Liver (tissue), 9 donors: ENCODE data around the gene CST7. TPM values are rescaled to one million over a fixed set of nuclear protein-coding genes. Genes with fewer than 3 reads are reported as not detected.

Source experiments
- DNase-seq: peaks from one replicate; pipeline ENCODE4 v3.0.0-alpha.2; 2017; ENCODE audit warnings: low spot score
- H3K27ac ChIP-seq, 2 donors: one replicate each; pipeline ENCODE4 v1.7.0; 2013; ENCODE audit warnings: inconsistent platforms in 2 of 2, low read length in 2 of 2, control low read depth in 1 of 2, low read depth in 1 of 2, mild to moderate bottlenecking in 1 of 2
- H3K27me3 ChIP-seq, 4 donors: one replicate each; pipeline versions ENCODE4 v1.6.1 to v1.7.0; 2013; ENCODE audit warnings: low read length in 3 of 4, inconsistent platforms in 1 of 4, mild to moderate bottlenecking in 1 of 4, moderate library complexity in 1 of 4; ENCODE audit not compliant: control insufficient read depth in 4 of 4, insufficient read depth in 4 of 4
- H3K36me3 ChIP-seq, 4 donors: one replicate each; pipeline versions ENCODE4 v1.6.1 to v1.7.0; 2013; ENCODE audit warnings: low read length in 3 of 4, mild to moderate bottlenecking in 3 of 4, low read depth in 1 of 4, moderate library complexity in 1 of 4; ENCODE audit not compliant: control insufficient read depth in 4 of 4, insufficient read depth in 3 of 4
- H3K4me1 ChIP-seq, 4 donors: one replicate each; pipeline versions ENCODE4 v1.6.1 to v1.7.0; 2013; ENCODE audit warnings: low read length in 3 of 4, mild to moderate bottlenecking in 3 of 4, moderate library complexity in 1 of 4; ENCODE audit not compliant: control insufficient read depth in 4 of 4, insufficient read depth in 4 of 4
- H3K4me3 ChIP-seq, 3 donors: one replicate each; pipeline versions ENCODE4 v1.6.1 to v1.7.0; 2013; ENCODE audit warnings: low read length in 3 of 3, control low read depth in 1 of 3, low read depth in 1 of 3, mild to moderate bottlenecking in 1 of 3
- H3K9ac ChIP-seq, 2 donors: one replicate each; pipeline ENCODE4 v1.7.0; 2013; ENCODE audit warnings: low read length in 2 of 2, mild to moderate bottlenecking in 2 of 2, moderate library complexity in 2 of 2, control low read depth in 1 of 2, low read depth in 1 of 2
- H3K9me3 ChIP-seq, 4 donors: one replicate each; pipeline versions ENCODE4 v1.6.1 to v1.7.0; 2013; ENCODE audit warnings: low read length in 3 of 4; ENCODE audit not compliant: control insufficient read depth in 4 of 4
- CTCF ChIP-seq: fragments of 150-350 bp; IDR thresholded peaks from 2 replicates; pipeline ENCODE4 v1.5.1; 2017; ENCODE audit warnings: improper control_type of control experiment, low read depth, low read length; ENCODE audit not compliant: missing input control
- EGR1 ChIP-seq, 2 donors: IDR thresholded peaks; 2 replicates each; pipeline ENCODE4 v1.6.1; 2016 to 2018; ENCODE audit warnings: antibody characterized with exemption in 2 of 2, low read depth in 2 of 2
- FOXA1 ChIP-seq: IDR thresholded peaks from 2 replicates; pipeline ENCODE4 v1.6.1; 2016; ENCODE audit warnings: antibody characterized with exemption
- FOXA2 ChIP-seq: IDR thresholded peaks from 2 replicates; pipeline ENCODE4 v1.6.1; 2016; ENCODE audit warnings: antibody characterized with exemption
- GABPA ChIP-seq, 2 donors: IDR thresholded peaks in 1 of 2; conservative IDR thresholded peaks in 1 of 2; 2 replicates each; pipeline ENCODE4 v1.6.1; 2016; ENCODE audit warnings: antibody characterized with exemption in 2 of 2, mild to moderate bottlenecking in 1 of 2, moderate library complexity in 1 of 2
- HNF4A ChIP-seq, 2 donors: conservative IDR thresholded peaks; 2 replicates each; pipeline ENCODE4 v1.6.1; 2016; ENCODE audit warnings: antibody characterized with exemption in 2 of 2, mild to moderate bottlenecking in 2 of 2
- HNF4G ChIP-seq: IDR thresholded peaks from 2 replicates; pipeline ENCODE4 v1.6.1; 2016; ENCODE audit warnings: antibody characterized with exemption
- JUND ChIP-seq, 2 donors: IDR thresholded peaks; 2 replicates each; pipeline ENCODE4 v1.6.1; 2016; ENCODE audit warnings: antibody characterized with exemption in 2 of 2
- NR2F2 ChIP-seq: IDR thresholded peaks from 2 replicates; pipeline ENCODE4 v1.6.1; 2016; ENCODE audit warnings: antibody characterized with exemption
- RAD21 ChIP-seq, 2 donors: IDR thresholded peaks; 2 replicates each; pipeline ENCODE4 v1.6.1; 2016; ENCODE audit warnings: antibody characterized with exemption in 2 of 2, mild to moderate bottlenecking in 2 of 2
- RXRA ChIP-seq, 2 donors: IDR thresholded peaks; 2 replicates each; pipeline ENCODE4 v1.6.1; 2017 to 2018; ENCODE audit warnings: antibody characterized with exemption in 2 of 2, mild to moderate bottlenecking in 1 of 2
- SP1 ChIP-seq: IDR thresholded peaks from 2 replicates; pipeline ENCODE4 v1.6.1; 2018; ENCODE audit warnings: antibody characterized with exemption, mild to moderate bottlenecking
- TAF1 ChIP-seq: conservative IDR thresholded peaks from 2 replicates; pipeline ENCODE4 v1.6.1; 2016; ENCODE audit warnings: antibody characterized with exemption, mild to moderate bottlenecking
- YY1 ChIP-seq: IDR thresholded peaks from 2 replicates; pipeline ENCODE4 v1.6.1; 2016; ENCODE audit warnings: antibody characterized with exemption, mild to moderate bottlenecking
- ZBTB33 ChIP-seq: IDR thresholded peaks from 2 replicates; pipeline ENCODE4 v1.6.1; 2016; ENCODE audit warnings: antibody characterized with exemption
- WGBS: extraction: QIAGEN DNeasy Blood & Tissue Kit; methylation state at CpG from one replicate; pipeline ENCODE4 v1.1.7; 2013; 5-methylcytosine and 5-hydroxymethylcytosine counted together
- polyA plus RNA-seq, 2 donors: library from polyadenylated mRNA; stranded (reverse) in 1 of 2; unstranded in 1 of 2; fragments of 200-250 nt in 1 of 2; fragments of >200 nt in 1 of 2; fragmentation: Nextera tagmentation in 1 of 2; extraction: Ambion mirVana in 1 of 2; gene quantifications; one replicate each; pipeline versions ENCODE4 v1.2.1 to v1.2.3, GENCODE V29; 2013 to 2015
- total RNA-seq, 2 donors: library from RNA; depleted of rRNA; stranded (reverse); fragments of >200 nt; gene quantifications; one replicate each; pipeline ENCODE4 v1.2.3, GENCODE V29; 2014
- TF ChIP-seq, protein P1 (sequence below): IDR thresholded peaks from 2 replicates; pipeline ENCODE4 v1.6.1; 2016; ENCODE audit warnings: antibody characterized with exemption
- TF ChIP-seq, protein P2 (sequence below): IDR thresholded peaks from 2 replicates; pipeline ENCODE4 v1.6.1; 2016; ENCODE audit warnings: antibody characterized with exemption, mild to moderate bottlenecking
- TF ChIP-seq, protein P3 (sequence below): IDR thresholded peaks from 2 replicates; pipeline ENCODE4 v1.6.1; 2016; ENCODE audit warnings: antibody characterized with exemption
- donor health status: healthy.
- donor health status: healthy.
- donor health status: healthy.
- donor health status: healthy.
- donor health status: healthy.

The CST7 gene
- total and polyA plus RNA-seq, 4 donors: 1.5 to 15.1 (median 2.7) TPM

GRCh38 chr20:24942679-24943078, 6.4 kb upstream of the CST7 start:
- no peaks in the 10 kb centered on the region for H3K4me1 ChIP-seq
- H3K36me3 ChIP-seq: no peaks in the 10 kb centered on the region
- no peaks in the 10 kb centered on the region for H3K27me3 ChIP-seq
- WGBS: 84% methylated on average over 6 of the region's 6 CpGs
- no peaks in the 10 kb centered on the region for H3K9me3 ChIP-seq
- no peak overlapping the region for H3K27ac ChIP-seq
- H3K4me3 ChIP-seq: no peak overlapping the region
- TF ChIP-seq JUND (IDR thresholded peaks at IDR 0.05): no peak
- TF ChIP-seq SP1: no peak
- no peak for TF ChIP-seq NR2F2
- TF ChIP-seq EGR1 (IDR thresholded peaks at IDR 0.05; ENCODE audit: low read depth in 2 of 2): no peak
- no peak for TF ChIP-seq ZBTB33
- TF ChIP-seq, protein P1, sequence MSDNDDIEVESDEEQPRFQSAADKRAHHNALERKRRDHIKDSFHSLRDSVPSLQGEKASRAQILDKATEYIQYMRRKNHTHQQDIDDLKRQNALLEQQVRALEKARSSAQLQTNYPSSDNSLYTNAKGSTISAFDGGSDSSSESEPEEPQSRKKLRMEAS: no peak
- TF ChIP-seq GABPA (IDR thresholded peaks at IDR 0.05 in 1 of 2, conservative IDR thresholded peaks at IDR 0.05 in 1 of 2): no peak
- TF ChIP-seq RAD21 (IDR thresholded peaks at IDR 0.05): no peak
- TF ChIP-seq, protein P2, sequence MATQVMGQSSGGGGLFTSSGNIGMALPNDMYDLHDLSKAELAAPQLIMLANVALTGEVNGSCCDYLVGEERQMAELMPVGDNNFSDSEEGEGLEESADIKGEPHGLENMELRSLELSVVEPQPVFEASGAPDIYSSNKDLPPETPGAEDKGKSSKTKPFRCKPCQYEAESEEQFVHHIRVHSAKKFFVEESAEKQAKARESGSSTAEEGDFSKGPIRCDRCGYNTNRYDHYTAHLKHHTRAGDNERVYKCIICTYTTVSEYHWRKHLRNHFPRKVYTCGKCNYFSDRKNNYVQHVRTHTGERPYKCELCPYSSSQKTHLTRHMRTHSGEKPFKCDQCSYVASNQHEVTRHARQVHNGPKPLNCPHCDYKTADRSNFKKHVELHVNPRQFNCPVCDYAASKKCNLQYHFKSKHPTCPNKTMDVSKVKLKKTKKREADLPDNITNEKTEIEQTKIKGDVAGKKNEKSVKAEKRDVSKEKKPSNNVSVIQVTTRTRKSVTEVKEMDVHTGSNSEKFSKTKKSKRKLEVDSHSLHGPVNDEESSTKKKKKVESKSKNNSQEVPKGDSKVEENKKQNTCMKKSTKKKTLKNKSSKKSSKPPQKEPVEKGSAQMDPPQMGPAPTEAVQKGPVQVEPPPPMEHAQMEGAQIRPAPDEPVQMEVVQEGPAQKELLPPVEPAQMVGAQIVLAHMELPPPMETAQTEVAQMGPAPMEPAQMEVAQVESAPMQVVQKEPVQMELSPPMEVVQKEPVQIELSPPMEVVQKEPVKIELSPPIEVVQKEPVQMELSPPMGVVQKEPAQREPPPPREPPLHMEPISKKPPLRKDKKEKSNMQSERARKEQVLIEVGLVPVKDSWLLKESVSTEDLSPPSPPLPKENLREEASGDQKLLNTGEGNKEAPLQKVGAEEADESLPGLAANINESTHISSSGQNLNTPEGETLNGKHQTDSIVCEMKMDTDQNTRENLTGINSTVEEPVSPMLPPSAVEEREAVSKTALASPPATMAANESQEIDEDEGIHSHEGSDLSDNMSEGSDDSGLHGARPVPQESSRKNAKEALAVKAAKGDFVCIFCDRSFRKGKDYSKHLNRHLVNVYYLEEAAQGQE: no peak
- no peak for TF ChIP-seq CTCF
- no peak for TF ChIP-seq HNF4A (conservative IDR thresholded peaks at IDR 0.05)
- no peak for TF ChIP-seq FOXA1
- no peak for TF ChIP-seq RXRA (IDR thresholded peaks at IDR 0.05)
- TF ChIP-seq FOXA2: no peak
- TF ChIP-seq YY1: no peak
- TF ChIP-seq, protein P3, sequence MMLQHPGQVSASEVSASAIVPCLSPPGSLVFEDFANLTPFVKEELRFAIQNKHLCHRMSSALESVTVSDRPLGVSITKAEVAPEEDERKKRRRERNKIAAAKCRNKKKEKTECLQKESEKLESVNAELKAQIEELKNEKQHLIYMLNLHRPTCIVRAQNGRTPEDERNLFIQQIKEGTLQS: no peak
- no peak for TF ChIP-seq TAF1
- no peak for TF ChIP-seq HNF4G
- H3K9ac ChIP-seq: no peak overlapping the region
- no peak for DNase-seq
